Neural progenitor cell (in vitro differentiated cells): ENCODE data around the gene PACS1. TPM values are rescaled to one million over a fixed set of nuclear protein-coding genes. Genes with fewer than 3 reads are reported as not detected.

Source experiments
- DNase-seq: peaks from one replicate; pipeline ENCODE4 v3.0.0-alpha.2; 2016; ENCODE audit warnings: low spot score
- H2AFZ ChIP-seq: fragments of 200-600 bp; sonication (generic); replicated peaks from 2 replicates; pipeline ENCODE4 v1.6.1; 2016; ENCODE audit warnings: antibody characterized with exemption
- H3F3A ChIP-seq: fragments of 200-600 bp; sonication (generic); 2 replicates; pipeline ENCODE4 v1.6.1; 2016; ENCODE audit warnings: antibody characterized with exemption, low read depth
- H3K27ac ChIP-seq: fragments of 200-600 bp; sonication (generic); 2 replicates; pipeline ENCODE4 v1.5.1; 2016; ENCODE audit warnings: mild to moderate bottlenecking
- H3K27me3 ChIP-seq: fragments of 200-600 bp; sonication (generic); 2 replicates; pipeline ENCODE4 v1.6.1; 2016; ENCODE audit warnings: mild to moderate bottlenecking, moderate library complexity
- H3K36me3 ChIP-seq: fragments of 200-600 bp; sonication (generic); 2 replicates; pipeline ENCODE4 v1.5.1; 2016
- H3K4me1 ChIP-seq: fragments of 200-600 bp; sonication (generic); 2 replicates; pipeline ENCODE4 v1.6.1; 2016; ENCODE audit warnings: mixed run types
- H3K4me2 ChIP-seq: fragments of 200-600 bp; sonication (generic); 2 replicates; pipeline ENCODE4 v1.6.1; 2016
- H3K4me3 ChIP-seq: fragments of 200-600 bp; sonication (generic); 2 replicates; pipeline ENCODE4 v1.5.1; 2016
- H3K79me2 ChIP-seq: fragments of 200-600 bp; sonication (generic); 2 replicates; pipeline ENCODE4 v1.6.1; 2016; ENCODE audit warnings: low read depth
- H3K9ac ChIP-seq: fragments of 200-600 bp; sonication (generic); 2 replicates; pipeline ENCODE4 v1.6.1; 2016
- H3K9me3 ChIP-seq: fragments of 200-600 bp; sonication (generic); 2 replicates; pipeline ENCODE4 v1.5.1; 2016; ENCODE audit warnings: low read depth
- H4K20me1 ChIP-seq: fragments of 200-600 bp; sonication (generic); 2 replicates; pipeline ENCODE4 v1.6.1; 2016; ENCODE audit warnings: low read depth
- H3K27ac Mint-ChIP-seq: 3 replicates; pipeline ENCODE4 v1.8.0; 2021; ENCODE audit warnings: mixed read lengths
- H3K27me3 Mint-ChIP-seq: 2 replicates; pipeline ENCODE4 v1.8.0; 2022; ENCODE audit warnings: low read depth, mild to moderate bottlenecking, inconsistent platforms, moderate library complexity, mixed read lengths; ENCODE audit not compliant: insufficient read depth
- H3K36me3 Mint-ChIP-seq: 3 replicates; pipeline ENCODE4 v1.8.0; 2021; ENCODE audit warnings: mixed read lengths
- H3K4me1 Mint-ChIP-seq: 3 replicates; pipeline ENCODE4 v1.8.0; 2021; ENCODE audit warnings: mixed read lengths
- H3K4me3 Mint-ChIP-seq: 3 replicates; pipeline ENCODE4 v1.8.0; 2021; ENCODE audit warnings: mild to moderate bottlenecking, moderate library complexity, mixed read lengths
- H3K9me3 Mint-ChIP-seq: 3 replicates; pipeline ENCODE4 v1.8.0; 2020; ENCODE audit warnings: mixed read lengths
- EZH2 ChIP-seq: fragments of 200-600 bp; sonication (generic); IDR thresholded peaks from 2 replicates; pipeline ENCODE4 v1.6.1; 2017; ENCODE audit warnings: antibody characterized with exemption, mild to moderate bottlenecking, moderate library complexity
- EZH2phosphoT487 ChIP-seq: fragments of 200-600 bp; sonication (generic); IDR thresholded peaks from 2 replicates; pipeline ENCODE4 v1.6.1; 2017; ENCODE audit warnings: antibody characterized with exemption
- total RNA-seq: library from RNA; depleted of rRNA; stranded (reverse); fragments of >200 nt; gene quantifications from 2 replicates; pipeline ENCODE4 v1.2.3, GENCODE V29; 2015; ENCODE audit warnings: low replicate concordance
- TF ChIP-seq, protein P1 (sequence below): fragments of 200-600 bp; sonication (generic); IDR thresholded peaks from 2 replicates; pipeline ENCODE4 v1.5.1; 2017; ENCODE audit warnings: antibody characterized with exemption, mild to moderate bottlenecking

PACS1 gene
- total RNA-seq, 1 donor from 2014 or later, result 13.4 TPM

DNA sequence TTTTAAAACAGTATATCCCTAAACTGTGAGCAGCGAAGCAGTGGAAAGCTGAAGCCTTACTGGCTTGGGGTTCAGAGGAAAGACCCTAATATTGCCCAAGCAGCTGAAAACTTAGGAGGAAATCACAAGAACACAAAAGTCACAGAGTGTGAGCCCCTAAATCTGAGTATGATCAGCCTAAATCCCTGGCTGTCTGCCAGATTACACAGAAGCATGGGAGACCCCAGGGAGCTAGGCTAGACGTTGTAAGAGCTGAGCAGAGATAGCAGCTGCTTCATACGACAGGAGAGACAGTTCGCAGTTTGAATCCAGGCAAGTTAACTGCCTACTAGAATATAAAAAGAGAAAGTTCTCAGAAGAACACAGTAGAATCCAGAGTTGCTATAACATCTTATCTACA, 81.2 kb downstream of the PACS1 start:
- Histone ChIP-seq H3K79me2 (no peaks in the 10 kb centered on the region), H3K4me3 (no peak overlapping the region), H3K9ac (peak overlapping the region; percentile 9), H4K20me1 (no peaks in the 10 kb centered on the region), H3K4me2 (no peak overlapping the region), H3K27ac (no peak overlapping the region), H2AFZ (no peak overlapping the region), H3K36me3 (no peaks in the 10 kb centered on the region), H3F3A (no peaks in the 10 kb centered on the region), H3K9me3 (no peaks in the 10 kb centered on the region), H3K4me1 (peaks cover 12% of the 10 kb centered on the region), H3K27me3 (no peaks in the 10 kb centered on the region)
- peaks cover 12% of the 10 kb centered on the region for H3K4me1 Mint-ChIP-seq
- no peak overlapping the region for H3K4me3 Mint-ChIP-seq
- peak overlapping the region; percentile 1 for H3K27ac Mint-ChIP-seq
- H3K27me3 Mint-ChIP-seq, result peaks cover 3% of the 10 kb centered on the region
- DNase-seq, result no peak
- TF ChIP-seq, protein P1, sequence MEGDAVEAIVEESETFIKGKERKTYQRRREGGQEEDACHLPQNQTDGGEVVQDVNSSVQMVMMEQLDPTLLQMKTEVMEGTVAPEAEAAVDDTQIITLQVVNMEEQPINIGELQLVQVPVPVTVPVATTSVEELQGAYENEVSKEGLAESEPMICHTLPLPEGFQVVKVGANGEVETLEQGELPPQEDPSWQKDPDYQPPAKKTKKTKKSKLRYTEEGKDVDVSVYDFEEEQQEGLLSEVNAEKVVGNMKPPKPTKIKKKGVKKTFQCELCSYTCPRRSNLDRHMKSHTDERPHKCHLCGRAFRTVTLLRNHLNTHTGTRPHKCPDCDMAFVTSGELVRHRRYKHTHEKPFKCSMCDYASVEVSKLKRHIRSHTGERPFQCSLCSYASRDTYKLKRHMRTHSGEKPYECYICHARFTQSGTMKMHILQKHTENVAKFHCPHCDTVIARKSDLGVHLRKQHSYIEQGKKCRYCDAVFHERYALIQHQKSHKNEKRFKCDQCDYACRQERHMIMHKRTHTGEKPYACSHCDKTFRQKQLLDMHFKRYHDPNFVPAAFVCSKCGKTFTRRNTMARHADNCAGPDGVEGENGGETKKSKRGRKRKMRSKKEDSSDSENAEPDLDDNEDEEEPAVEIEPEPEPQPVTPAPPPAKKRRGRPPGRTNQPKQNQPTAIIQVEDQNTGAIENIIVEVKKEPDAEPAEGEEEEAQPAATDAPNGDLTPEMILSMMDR, result no peak
- TF ChIP-seq EZH2, result no peak
- TF ChIP-seq EZH2phosphoT487, result no peak
- peaks cover 5% of the 10 kb centered on the region for H3K36me3 Mint-ChIP-seq
- peaks cover 11% of the 10 kb centered on the region for H3K9me3 Mint-ChIP-seq

DNA sequence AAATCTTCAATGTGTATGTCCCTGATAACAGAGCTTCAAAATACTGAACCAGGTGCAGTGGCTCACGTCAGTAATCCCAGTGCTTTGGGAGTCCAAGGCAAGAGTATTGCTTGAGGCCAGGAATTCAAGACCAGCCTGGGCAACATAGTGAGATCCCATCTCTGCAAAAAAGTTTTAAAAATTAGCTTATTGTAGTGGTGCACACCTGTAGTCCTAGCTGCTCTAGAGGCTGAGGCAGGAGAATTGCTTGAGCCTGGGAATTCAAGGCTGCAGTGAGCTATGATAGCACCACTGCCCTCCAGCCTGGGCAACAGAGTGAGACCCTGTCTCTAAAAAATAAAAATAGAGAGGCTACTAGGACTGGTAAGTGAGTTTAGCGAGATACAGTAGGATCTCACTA, 84.0 kb downstream of the PACS1 start:
- DNase-seq, result no peak
- Mint-ChIP-seq H3K4me3 (no peak overlapping the region), H3K9me3 (no peaks in the 10 kb centered on the region), H3K4me1 (peaks cover 12% of the 10 kb centered on the region), H3K27ac (no peak overlapping the region), H3K27me3 (no peaks in the 10 kb centered on the region), H3K36me3 (no peaks in the 10 kb centered on the region)
- no peak overlapping the region for H3K4me3 ChIP-seq
- no peaks in the 10 kb centered on the region for H3F3A ChIP-seq
- H3K9ac ChIP-seq, result no peak overlapping the region
- H3K27ac ChIP-seq, result no peak overlapping the region
- peaks cover 12% of the 10 kb centered on the region for H3K4me1 ChIP-seq
- H3K4me2 ChIP-seq, result no peak overlapping the region
- no peaks in the 10 kb centered on the region for H3K27me3 ChIP-seq
- H4K20me1 ChIP-seq, result no peaks in the 10 kb centered on the region
- TF ChIP-seq EZH2phosphoT487 (no peak), EZH2 (no peak)
- TF ChIP-seq, protein P1, result no peak
- H2AFZ ChIP-seq, result no peak overlapping the region
- H3K79me2 ChIP-seq, result no peaks in the 10 kb centered on the region
- H3K36me3 ChIP-seq, result no peaks in the 10 kb centered on the region
- no peaks in the 10 kb centered on the region for H3K9me3 ChIP-seq

DNA sequence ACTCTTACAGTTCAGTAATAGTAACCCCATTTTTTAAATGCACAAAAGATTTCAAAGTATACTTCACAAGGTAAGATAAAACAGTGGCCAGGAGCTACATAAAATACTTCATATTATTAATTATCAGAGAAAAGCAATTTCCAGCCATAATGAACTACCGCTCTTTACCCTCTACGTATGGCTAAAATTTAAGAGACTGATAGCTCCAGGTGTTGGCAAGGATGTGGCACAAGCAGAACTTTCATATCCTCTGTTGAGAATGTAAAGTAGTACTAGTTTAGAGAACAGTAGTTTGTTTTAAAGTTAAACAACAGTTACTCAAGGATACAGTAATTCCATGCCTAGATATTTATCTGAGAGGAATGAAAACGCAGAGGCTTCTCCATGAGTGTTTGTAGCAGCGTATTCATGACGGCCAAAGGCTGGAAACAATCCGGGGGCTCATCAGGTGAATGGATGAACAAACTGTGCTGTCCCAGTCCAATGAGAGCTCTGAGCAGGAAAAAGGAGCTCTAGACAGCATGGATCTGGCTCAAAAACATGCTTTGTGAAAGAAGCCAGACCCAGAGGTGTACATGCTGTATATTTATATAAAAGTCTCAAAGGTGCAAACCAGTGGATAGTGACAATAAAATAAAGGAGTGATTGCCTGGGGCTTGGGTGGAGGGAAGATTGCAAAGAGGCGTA, 85.5 kb downstream of the PACS1 start:
- Histone ChIP-seq H2AFZ (no peak overlapping the region), H3K9ac (no peak overlapping the region), H3K4me3 (no peak overlapping the region), H3F3A (no peaks in the 10 kb centered on the region), H3K79me2 (no peaks in the 10 kb centered on the region), H3K27ac (no peak overlapping the region), H3K36me3 (no peaks in the 10 kb centered on the region), H3K4me1 (peaks cover 7% of the 10 kb centered on the region), H4K20me1 (no peaks in the 10 kb centered on the region), H3K9me3 (no peaks in the 10 kb centered on the region), H3K27me3 (no peaks in the 10 kb centered on the region), H3K4me2 (no peak overlapping the region)
- Mint-ChIP-seq H3K9me3 (no peaks in the 10 kb centered on the region), H3K4me3 (no peak overlapping the region), H3K27ac (no peak overlapping the region), H3K36me3 (no peaks in the 10 kb centered on the region), H3K27me3 (no peaks in the 10 kb centered on the region), H3K4me1 (peaks cover 12% of the 10 kb centered on the region)
- no peak for DNase-seq
- TF ChIP-seq, protein P1, result no peak
- TF ChIP-seq EZH2phosphoT487 (no peak), EZH2 (no peak)
